Left colon (tissue), 2 donors: ENCODE results near the gene LGR4. TPM values are rescaled to one million over a fixed set of nuclear protein-coding genes. Genes with fewer than 3 reads are reported as not detected.
A peak's percentile ranks its signal among the peaks of the same experiment; 100 is the strongest.

Experiments
- ATAC-seq: fragments of 200-7000 bp; cut with Tn5 transposase; one replicate; pipeline ENCODE4 v1.9.1; 2020; ENCODE audit warnings: mild to moderate bottlenecking, moderate library complexity
- DNase-seq, 2 donors: peaks; one replicate each; pipeline ENCODE4 v3.0.0-alpha.2; 2020
- intact Hi-C, 2 donors: fragments of 100-400 bp; cut with DNase I in 1 of 2; cut with micrococcal nuclease in 1 of 2; formaldehyde crosslinking; loops; one replicate each; pipeline versions ENCODE4 v1.11.2 to v1.14.0; 2022; cut with DNase I, micrococcal nuclease
- total RNA-seq, 2 donors: library from RNA; stranded (reverse); fragmentation: NEBNext Ultra II Directional; extraction: Animal tissue kit (Norgen Biotek cat#: 25700); gene quantifications; one replicate each; pipeline ENCODE4 v1.2.1, GENCODE V29; 2021
- donor health status: DM: no; HTN: no; CAD: no.
- donor health status: DM: yes; HTN: yes; CAD: no.

The LGR4 gene
- total RNA-seq, 2 donors from 2014 or later: 120 to 125 TPM

DNA sequence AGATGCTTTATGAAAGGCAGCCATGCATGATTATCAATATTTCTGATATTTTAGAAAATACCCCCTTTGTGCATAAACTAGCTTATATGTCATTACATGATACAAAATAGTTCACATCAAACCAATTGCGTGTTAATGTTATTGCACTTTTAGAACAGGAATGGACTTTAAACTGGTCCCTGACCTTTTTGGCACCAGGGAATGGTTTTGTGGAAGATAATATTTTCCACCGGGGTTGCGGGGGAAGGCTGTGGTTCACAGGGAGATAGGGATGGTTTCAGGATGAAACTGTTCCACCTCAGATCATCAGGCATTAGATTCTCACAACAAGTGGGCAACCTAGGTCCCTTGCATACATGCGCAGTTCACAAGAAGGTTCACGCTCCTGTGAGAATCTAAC is 16.5 kb upstream of the LGR4 start:
- no peak for ATAC-seq
- intact Hi-C loops: loop anchor here (5.0 kb wide), 2 partner anchors 192 to 307 kb away; no protein-coding TSS in a partner anchor
- no peak for DNase-seq

DNA sequence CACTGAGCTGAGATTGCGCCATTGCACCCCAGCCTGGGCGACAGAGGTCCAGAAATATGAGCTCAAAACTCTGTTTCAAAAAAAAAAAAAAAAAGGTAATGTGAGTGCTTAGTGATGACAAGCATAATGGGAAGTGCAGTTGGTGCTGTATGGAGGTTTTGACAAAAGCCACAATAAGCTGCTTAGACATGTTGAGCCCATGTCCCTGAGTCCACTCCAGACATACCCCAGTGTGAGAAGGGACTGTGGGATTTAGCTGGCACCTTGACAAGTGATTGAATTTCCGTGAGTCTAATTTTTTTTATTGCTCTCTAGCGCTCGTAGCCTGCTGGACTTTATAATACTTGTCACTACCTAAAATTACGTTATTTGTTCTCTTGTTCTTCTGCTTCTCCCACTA is 15.1 kb upstream of the LGR4 start:
- ATAC-seq: no peak

DNA sequence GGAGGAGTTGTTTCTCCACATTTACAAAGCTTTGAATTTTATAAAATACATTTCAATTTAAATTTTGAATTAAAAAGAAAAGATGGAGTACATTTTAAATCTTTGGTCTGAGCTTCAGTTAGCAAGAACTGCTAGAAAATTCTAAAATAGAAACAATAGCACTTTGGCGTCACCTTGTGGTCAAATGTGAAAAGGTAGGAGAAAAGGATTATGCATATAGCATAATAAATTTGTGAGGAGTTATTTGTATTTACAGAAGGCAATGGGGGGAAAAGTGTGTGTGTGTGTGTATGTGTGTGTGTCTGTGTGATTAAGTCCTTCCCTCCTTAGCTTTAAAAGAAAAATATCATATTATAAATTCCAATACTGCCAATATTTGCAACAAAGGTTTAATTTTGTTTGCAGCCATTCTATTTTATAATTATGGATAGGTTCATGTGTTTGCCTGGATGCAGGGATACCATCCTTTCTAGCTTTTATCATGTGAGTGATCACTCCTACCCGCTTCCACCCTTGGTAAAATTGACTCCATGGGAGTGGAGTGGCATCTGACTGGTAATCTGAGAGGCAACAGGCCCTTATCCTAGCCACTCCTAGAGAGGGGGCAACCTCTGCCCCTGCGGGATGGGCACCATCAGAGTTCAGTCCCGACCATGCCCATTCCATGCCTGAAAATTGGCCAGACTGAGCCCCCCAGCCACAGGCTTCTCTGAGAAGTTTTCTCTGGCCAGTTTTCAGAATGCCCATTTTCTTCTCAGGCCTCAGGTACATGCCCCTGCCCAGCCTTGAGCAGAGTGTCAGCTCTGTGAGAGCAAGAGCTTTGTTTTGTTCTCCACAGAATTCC is 13.6 kb upstream of the LGR4 start:
- DNase-seq (no peak), ATAC-seq (peak; percentile 65)
- intact Hi-C loops: loop anchor here (2.0 to 5.0 kb wide), 3 partner anchors 189 to 304 kb away; no protein-coding TSS in a partner anchor

More for the DNA sequence above, 15.1 kb upstream of the LGR4 start:
- DNase-seq: no peak
- intact Hi-C loops: loop anchor here (2.0 to 5.0 kb wide), 3 partner anchors 190 to 305 kb away; no protein-coding TSS in a partner anchor

- DNase-seq: no peak
- intact Hi-C loops: no loop called here
- no peak for ATAC-seq
These were observed 10.2 kb upstream of the LGR4 start for GRCh38 chr11:27482793-27483192.

DNA sequence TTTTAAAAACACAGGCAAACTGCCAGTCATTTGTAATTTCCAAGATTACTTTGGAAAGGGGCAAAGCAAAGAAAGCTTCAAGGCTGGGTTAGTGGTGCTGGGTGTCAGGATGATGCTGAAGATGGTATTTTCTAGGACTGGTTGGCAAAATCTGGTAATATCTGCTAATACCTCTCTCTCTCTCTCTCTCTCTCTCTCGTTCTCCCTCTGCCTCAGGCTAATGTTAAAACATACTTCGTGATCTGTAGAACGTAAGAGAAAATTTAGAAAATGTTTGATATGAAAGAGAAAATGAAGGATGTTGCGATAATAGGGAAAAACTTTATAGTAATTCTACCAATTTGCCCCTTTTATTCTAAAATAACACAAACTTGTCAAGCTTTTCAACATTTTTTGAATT is 9.4 kb upstream of the LGR4 start:
- intact Hi-C loops: no loop called here
- no peak for ATAC-seq
- DNase-seq: no peak

DNA sequence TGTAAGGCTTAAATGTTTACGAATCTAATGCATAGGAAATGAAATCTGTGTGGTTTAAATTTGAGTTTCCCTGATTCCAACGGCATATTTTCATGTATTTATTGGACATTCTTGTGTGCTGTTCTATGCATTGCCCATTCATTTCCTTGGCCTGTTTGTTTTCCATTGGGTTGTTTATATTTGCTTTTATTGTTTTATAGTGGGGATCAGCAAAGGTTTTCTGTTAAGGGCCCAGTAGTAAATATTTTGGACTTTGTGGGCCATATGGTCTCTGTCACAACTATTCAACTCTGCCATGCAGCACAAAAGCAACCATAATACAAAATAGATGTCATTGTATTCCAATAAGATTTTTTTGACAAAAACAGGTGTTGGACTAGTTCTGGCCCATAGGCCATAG is 5.2 kb upstream of the LGR4 start:
- ATAC-seq (no peak), DNase-seq (no peak)
- intact Hi-C loops: no loop called here

DNA sequence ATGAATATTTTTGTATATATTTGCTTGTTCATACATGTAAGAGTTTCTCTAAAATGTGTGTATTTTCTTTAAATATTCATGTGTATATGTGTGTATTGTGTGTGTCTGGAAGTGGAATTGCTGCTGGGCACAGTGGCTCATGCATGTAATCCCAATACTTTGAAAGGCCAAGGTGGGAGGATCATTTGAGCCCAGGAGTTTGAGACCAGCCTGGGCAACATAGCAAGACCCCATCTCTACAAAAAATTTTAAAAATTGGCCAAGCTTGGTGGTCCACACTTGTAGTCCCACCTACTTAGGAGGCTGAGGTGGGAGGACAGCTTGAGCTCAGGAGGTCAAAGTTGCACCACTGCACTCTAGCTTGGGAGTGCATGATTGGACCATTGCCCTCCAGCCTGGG is 4.7 kb upstream of the LGR4 start:
- intact Hi-C loops: no loop called here
- DNase-seq (no peak), ATAC-seq (no peak)

- DNase-seq (no peak), ATAC-seq (no peak)
- intact Hi-C loops: no loop called here
These were observed 3.0 kb upstream of the LGR4 start for GRCh38 chr11:27475622-27476021.

DNA sequence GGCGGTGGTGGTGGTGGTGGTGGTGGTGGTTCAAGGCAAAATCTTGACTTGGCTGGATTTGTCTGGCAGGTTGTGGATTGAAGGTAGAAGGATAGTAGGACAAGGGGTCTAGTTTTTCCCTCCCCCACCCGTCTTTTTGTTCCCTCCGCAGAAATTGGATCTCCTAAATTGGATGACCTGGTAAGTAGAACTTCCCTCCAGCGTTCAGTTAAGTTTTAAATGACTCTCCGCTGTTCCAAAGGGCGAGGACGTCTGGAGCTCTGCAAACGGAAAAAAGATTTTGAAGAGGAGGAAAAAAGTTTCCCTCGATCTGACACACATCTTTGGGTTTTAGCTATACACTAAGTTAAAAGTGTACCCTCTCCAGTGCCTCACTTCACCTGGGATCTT is 422 bp upstream of the LGR4 start:
- intact Hi-C loops: no loop called here
- ATAC-seq (peak; percentile 24), DNase-seq (no peak)

DNA sequence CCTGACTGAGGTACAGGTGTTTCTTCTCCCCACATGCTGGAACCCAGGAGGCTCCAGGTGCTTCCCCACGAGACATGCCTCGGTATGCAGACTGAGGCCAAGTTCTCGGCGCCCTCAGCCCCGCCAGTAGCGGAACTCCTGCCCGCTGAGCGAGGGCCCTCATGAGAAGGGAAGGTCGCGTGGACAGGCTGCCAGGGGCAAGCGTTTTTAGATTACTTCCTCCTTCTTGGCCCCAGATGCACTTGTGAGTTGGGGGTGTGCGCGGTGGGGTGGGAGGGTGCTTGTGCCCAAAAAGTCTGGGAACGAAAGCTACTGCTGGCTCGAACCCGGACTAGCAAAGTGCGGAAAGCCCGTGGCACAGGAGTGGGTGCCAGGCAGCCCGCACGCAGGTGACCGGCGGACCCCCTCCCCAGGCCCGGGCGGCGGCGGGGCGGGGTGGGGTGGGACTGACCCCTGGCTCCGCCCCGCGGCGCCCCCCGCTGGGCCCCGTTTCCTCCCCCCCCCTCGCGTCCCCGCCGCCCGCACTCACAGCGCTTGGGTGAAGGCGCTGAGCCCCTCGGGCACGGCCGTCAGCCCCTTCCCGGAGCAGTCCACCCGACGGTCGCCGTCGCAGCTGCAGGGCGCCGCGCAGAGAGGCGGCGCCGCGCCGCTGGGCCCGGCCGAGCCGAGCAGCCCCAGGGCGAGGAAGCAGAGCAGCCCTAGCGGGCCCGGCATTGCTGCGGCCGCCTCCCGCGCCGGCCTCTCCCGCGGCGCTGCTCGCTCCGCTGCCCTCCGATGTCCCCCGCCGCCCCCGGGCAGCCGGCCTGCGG is 797 bp downstream of the LGR4 start:
- DNase-seq: peak; percentile 45 to 57
- intact Hi-C loops: no loop called here
- peak; percentile 15 for ATAC-seq

GRCh38 chr11:27470826-27471588 is 1.6 kb downstream of the LGR4 start:
- intact Hi-C loops: no loop called here
- peak in 1 of 2 donors; percentile 24 for DNase-seq
- ATAC-seq: no peak

DNA sequence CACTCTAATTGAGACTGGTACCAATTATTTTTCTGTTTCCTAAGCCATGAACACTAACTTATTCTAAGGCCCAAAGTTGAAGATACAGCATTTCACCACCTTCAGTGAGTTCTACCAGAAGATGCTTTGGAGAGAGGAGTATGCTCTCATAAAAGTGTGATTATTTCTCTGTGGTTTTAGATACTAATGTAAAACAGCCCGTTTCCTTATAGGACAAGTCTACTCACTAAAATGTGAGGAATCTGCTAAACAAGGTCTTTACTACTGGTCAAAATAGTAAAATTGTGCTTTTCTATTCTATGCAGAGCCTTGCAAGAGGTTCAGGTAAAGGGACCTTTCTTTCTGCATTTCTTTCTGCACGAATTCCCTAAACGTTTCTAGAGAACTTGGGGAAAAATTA is 2.4 kb downstream of the LGR4 start:
- intact Hi-C loops: no loop called here
- ATAC-seq (no peak), DNase-seq (no peak)

- DNase-seq (no peak), ATAC-seq (peak; percentile 20)
- intact Hi-C loops: no loop called here
These were observed 3.4 kb downstream of the LGR4 start for GRCh38 chr11:27468995-27469695.

DNA sequence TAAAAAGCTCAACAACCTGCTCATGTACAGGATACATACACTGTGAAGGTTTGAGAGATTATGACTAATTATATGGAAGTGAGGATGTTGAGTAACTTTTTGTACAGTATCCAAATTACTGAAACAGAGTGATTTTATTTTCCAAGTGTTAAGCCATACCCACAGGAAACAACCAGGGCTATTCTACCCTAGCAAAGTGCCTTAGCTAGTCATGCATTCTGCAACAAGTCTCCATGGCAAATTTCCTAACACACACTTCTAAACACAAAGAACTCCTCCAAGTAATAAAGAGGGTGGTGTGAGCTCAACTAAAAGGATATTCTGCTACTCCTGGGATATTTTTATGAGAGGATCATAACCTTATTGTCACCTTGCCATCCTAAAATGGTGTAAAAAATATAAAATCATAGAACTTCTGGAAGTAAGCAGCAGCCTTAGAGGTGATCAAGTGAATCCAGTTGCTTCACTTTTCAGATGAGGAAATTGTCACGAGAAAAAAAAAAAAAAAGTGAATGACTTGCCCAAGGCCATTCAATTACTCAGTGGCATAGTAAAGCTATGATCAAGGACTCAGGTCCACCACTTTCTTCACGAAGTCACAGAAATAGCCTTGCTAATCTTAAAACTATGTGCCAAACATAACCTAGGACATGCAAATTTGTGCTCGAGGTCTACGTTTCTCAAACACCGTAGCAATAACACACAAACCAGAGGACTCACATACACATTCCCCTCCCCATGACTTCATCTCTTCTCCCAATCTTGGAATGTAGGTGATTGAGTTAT is 4.2 kb downstream of the LGR4 start:
- intact Hi-C loops: no loop called here
- DNase-seq: no peak
- ATAC-seq: peak; percentile 26

GRCh38 chr11:27467181-27467913 is 5.2 kb downstream of the LGR4 start:
- ATAC-seq (peak; percentile 43), DNase-seq (no peak)
- intact Hi-C loops: no loop called here

- DNase-seq: no peak
- intact Hi-C loops: no loop called here
- no peak for ATAC-seq
These were observed 6.2 kb downstream of the LGR4 start for GRCh38 chr11:27466363-27466762.

- no peak for DNase-seq
- intact Hi-C loops: no loop called here
- no peak for ATAC-seq
These were observed 7.0 kb downstream of the LGR4 start for GRCh38 chr11:27465629-27466028.
